ENCODE results near the gene PACSIN1.

GRCh38 chr6:34553146-34553545 lies 87.3 kb downstream of the PACSIN1 start:
- TF ChIP-seq ZNF571 (tag by site-specific recombination; IDR thresholded peaks at IDR 0.05) (no peak), ATF2 (tag by site-specific recombination; IDR thresholded peaks at IDR 0.05; ENCODE audit: low read depth) (no peak), CTCF (tag by site-specific recombination; IDR thresholded peaks at IDR 0.05) (no peak), ZNF658 (tag by site-specific recombination; IDR thresholded peaks at IDR 0.05) (no peak), GLI4 (tag by site-specific recombination; IDR thresholded peaks at IDR 0.05) (no peak)

Measured in HEK293 (cell line).